Fibroblast of villous mesenchyme (primary cell): ENCODE data around the gene SFXN5. TPM values are rescaled to one million over a fixed set of nuclear protein-coding genes. Genes with fewer than 3 reads are reported as not detected.

Experiments
- DNase-seq: peaks from one replicate; pipeline ENCODE4 v3.0.0-alpha.2; 2010; ENCODE audit warnings: low read depth
- H3K4me3 ChIP-seq: 2 replicates; pipeline ENCODE4 v1.5.1; 2011; ENCODE audit warnings: low read depth, mild to moderate bottlenecking, low read length
- CTCF ChIP-seq: IDR thresholded peaks from 2 replicates; pipeline ENCODE4 v1.5.1; 2012; ENCODE audit warnings: low read depth, mild to moderate bottlenecking, low read length; ENCODE audit not compliant: insufficient read depth
- total RNA-seq: library from RNA; depleted of rRNA; stranded (reverse); fragments of >200 nt; gene quantifications from 2 replicates; pipeline ENCODE4 v1.2.3, GENCODE V29; 2012

SFXN5 gene
- total RNA-seq, 1 donor = 12.1 TPM

GRCh38 chr2:72953976-72954375, 117.5 kb downstream of the SFXN5 start:
- H3K4me3 ChIP-seq = no peak overlapping the region
- no peak for TF ChIP-seq CTCF
- no peak for DNase-seq

- no peak overlapping the region for H3K4me3 ChIP-seq
- no peak for TF ChIP-seq CTCF
- DNase-seq = no peak
Measured at GRCh38 chr2:72953528-72953927, 118.0 kb downstream of the SFXN5 start.

- H3K4me3 ChIP-seq = no peak overlapping the region
- no peak for DNase-seq
- no peak for TF ChIP-seq CTCF
Measured at GRCh38 chr2:72952961-72953360, 118.6 kb downstream of the SFXN5 start.

- no peak for TF ChIP-seq CTCF
- no peak for DNase-seq
- no peak overlapping the region for H3K4me3 ChIP-seq
Measured at GRCh38 chr2:72952110-72952823, 119.2 kb downstream of the SFXN5 start.

GRCh38 chr2:72951303-72952095, 120.0 kb downstream of the SFXN5 start:
- DNase-seq = no peak

GRCh38 chr2:72950558-72951255, 120.8 kb downstream of the SFXN5 start:
- no peak overlapping the region for H3K4me3 ChIP-seq
- no peak for DNase-seq
- no peak for TF ChIP-seq CTCF

More at GRCh38 chr2:72951303-72952095, 120.0 kb downstream of the SFXN5 start:
- TF ChIP-seq CTCF = no peak
- H3K4me3 ChIP-seq = no peak overlapping the region
